SK-N-SH treated with all-trans-retinoic acid at 6 μM for 48 hours (cell line): ENCODE results near the gene NPR1.

ENCODE experiments used
- ARNTL ChIP-seq: fragments of 450-650 bp; formaldehyde crosslinking; IDR thresholded peaks from 2 replicates; pipeline ENCODE4 v1.5.0; 2020; ENCODE audit warnings: low read depth, mild to moderate bottlenecking, moderate library complexity, borderline replicate concordance
- BACH2 ChIP-seq: fragments of 250-450 bp; sonication (Bioruptor Pico); IDR thresholded peaks from 2 replicates; pipeline ENCODE4 v1.9.0; 2021; ENCODE audit warnings: mild to moderate bottlenecking, borderline replicate concordance
- ESRRG ChIP-seq: fragments of 250-450 bp; sonication (Bioruptor Pico); IDR thresholded peaks from 2 replicates; pipeline ENCODE4 v1.6.1; 2021; ENCODE audit warnings: mild to moderate bottlenecking
- PATZ1 ChIP-seq: fragments of 250-450 bp; sonication (Bioruptor Pico); IDR thresholded peaks from 2 replicates; pipeline ENCODE4 v1.8.0; 2020; ENCODE audit warnings: mild to moderate bottlenecking, moderate library complexity, borderline replicate concordance
- POU6F1 ChIP-seq: fragments of 250-450 bp; sonication (Bioruptor Pico); IDR thresholded peaks from 2 replicates; pipeline ENCODE4 v1.8.0; 2021; ENCODE audit warnings: low read depth, mild to moderate bottlenecking, moderate library complexity, borderline replicate concordance
- PPARA ChIP-seq: fragments of 250-450 bp; sonication (Bioruptor Pico); IDR thresholded peaks from 2 replicates; pipeline ENCODE4 v1.5.0; 2020; ENCODE audit warnings: mild to moderate bottlenecking, borderline replicate concordance
- RARB ChIP-seq: fragments of 250-450 bp; sonication (Bioruptor Pico); IDR thresholded peaks from 2 replicates; pipeline ENCODE4 v1.8.0; 2021; ENCODE audit warnings: mild to moderate bottlenecking, moderate library complexity
- TCF4 ChIP-seq: fragments of 250-450 bp; sonication (Bioruptor Pico); IDR thresholded peaks from 2 replicates; pipeline ENCODE4 v1.8.0; 2021; ENCODE audit warnings: mild to moderate bottlenecking, moderate library complexity, borderline replicate concordance
- ZFP3 ChIP-seq: fragments of 250-450 bp; sonication (Bioruptor Pico); IDR thresholded peaks from 2 replicates; pipeline ENCODE4 v1.5.0; 2020; ENCODE audit warnings: mild to moderate bottlenecking, moderate library complexity
- ZFP30 ChIP-seq: fragments of 450-650 bp; formaldehyde crosslinking; IDR thresholded peaks from 2 replicates; pipeline ENCODE4 v1.5.0; 2022; ENCODE audit warnings: mild to moderate bottlenecking, moderate library complexity
- ZNF565 ChIP-seq: fragments of 450-650 bp; formaldehyde crosslinking; conservative IDR thresholded peaks from 2 replicates; pipeline ENCODE4 v1.5.0; 2020; ENCODE audit warnings: low read depth, mild to moderate bottlenecking, moderate library complexity
- TF ChIP-seq, protein P1 (sequence below): fragments of 250-450 bp; sonication (Bioruptor Pico); IDR thresholded peaks from 2 replicates; pipeline ENCODE4 v1.5.0; 2020; ENCODE audit warnings: mild to moderate bottlenecking, moderate library complexity

DNA sequence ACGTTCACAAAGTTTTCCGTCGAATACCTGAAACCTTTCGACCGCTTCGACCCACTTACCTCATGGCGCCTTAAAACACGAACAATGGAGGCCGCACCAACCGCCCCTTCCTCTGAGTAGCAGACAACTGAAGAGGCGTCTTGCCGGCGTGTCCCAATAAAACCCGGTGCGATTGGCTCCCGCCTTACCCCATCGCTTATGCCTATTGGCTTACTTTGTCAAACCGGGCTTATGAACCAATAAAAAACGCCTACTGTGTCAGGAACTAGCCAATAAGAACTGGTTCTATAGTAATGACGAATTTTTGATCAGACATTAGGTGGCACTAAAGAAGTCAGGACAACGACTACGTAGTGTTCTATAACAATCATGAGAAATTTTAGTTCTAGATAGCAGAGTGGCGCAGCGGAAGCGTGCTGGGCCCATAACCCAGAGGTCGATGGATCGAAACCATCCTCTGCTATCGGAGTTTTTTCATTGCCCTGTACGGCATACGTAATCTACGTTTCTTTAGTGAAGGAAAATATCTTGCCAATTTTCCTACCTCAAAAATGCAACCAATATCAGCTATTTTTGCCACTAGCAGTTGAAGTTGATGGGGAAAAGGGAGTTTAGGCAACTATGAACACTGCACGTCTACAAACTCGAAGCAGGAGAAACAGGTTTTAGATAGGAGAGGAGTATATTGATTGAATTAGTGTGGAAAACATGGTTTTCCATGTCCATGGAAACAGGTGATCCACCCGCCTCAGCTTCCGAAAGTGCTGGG is 7.4 kb upstream of the NPR1 start, which contains the start of gene ILF2:
- no peak for TF ChIP-seq PATZ1 (CRISPR knock-in tag)
- no peak for TF ChIP-seq BACH2 (CRISPR knock-in tag)
- no peak for TF ChIP-seq ZFP30
- peak; percentile 53; the same call in 1 of the 2 replicates for TF ChIP-seq POU6F1
- TF ChIP-seq, protein P1, sequence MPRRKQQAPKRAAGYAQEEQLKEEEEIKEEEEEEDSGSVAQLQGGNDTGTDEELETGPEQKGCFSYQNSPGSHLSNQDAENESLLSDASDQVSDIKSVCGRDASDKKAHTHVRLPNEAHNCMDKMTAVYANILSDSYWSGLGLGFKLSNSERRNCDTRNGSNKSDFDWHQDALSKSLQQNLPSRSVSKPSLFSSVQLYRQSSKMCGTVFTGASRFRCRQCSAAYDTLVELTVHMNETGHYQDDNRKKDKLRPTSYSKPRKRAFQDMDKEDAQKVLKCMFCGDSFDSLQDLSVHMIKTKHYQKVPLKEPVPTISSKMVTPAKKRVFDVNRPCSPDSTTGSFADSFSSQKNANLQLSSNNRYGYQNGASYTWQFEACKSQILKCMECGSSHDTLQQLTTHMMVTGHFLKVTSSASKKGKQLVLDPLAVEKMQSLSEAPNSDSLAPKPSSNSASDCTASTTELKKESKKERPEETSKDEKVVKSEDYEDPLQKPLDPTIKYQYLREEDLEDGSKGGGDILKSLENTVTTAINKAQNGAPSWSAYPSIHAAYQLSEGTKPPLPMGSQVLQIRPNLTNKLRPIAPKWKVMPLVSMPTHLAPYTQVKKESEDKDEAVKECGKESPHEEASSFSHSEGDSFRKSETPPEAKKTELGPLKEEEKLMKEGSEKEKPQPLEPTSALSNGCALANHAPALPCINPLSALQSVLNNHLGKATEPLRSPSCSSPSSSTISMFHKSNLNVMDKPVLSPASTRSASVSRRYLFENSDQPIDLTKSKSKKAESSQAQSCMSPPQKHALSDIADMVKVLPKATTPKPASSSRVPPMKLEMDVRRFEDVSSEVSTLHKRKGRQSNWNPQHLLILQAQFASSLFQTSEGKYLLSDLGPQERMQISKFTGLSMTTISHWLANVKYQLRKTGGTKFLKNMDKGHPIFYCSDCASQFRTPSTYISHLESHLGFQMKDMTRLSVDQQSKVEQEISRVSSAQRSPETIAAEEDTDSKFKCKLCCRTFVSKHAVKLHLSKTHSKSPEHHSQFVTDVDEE = no peak
- no peak for TF ChIP-seq ZFP3
- no peak for TF ChIP-seq RARB (CRISPR knock-in tag)
- no peak for TF ChIP-seq ZNF565 (CRISPR knock-in tag)
- TF ChIP-seq PPARA (CRISPR knock-in tag) = no peak
- no peak for TF ChIP-seq ESRRG
- TF ChIP-seq ARNTL (CRISPR knock-in tag) = no peak
- no peak for TF ChIP-seq TCF4 (CRISPR knock-in tag)
